K562 (cell line): ENCODE results near the gene BCL10. TPM values are rescaled to one million over a fixed set of nuclear protein-coding genes. Genes with fewer than 3 reads are reported as not detected.
A peak's percentile ranks its signal among the peaks of the same experiment; 100 is the strongest.

ENCODE experiments used
- CTBP1 ChIP-seq: fragments of 450-650 bp; IDR thresholded peaks from 2 replicates; pipeline ENCODE4 v1.6.1; 2016; ENCODE audit warnings: borderline replicate concordance
- FOS ChIP-seq: IDR thresholded peaks from 3 replicates; pipeline ENCODE4 v1.6.1; 2011; ENCODE audit not compliant: insufficient read length; ENCODE audit errors: extremely low read depth
- FOXA1 ChIP-seq: fragments of 450-650 bp; IDR thresholded peaks from 2 replicates; pipeline ENCODE4 v1.6.1; 2016; ENCODE audit warnings: mild to moderate bottlenecking, borderline replicate concordance
- FOXA3 ChIP-seq, 2 experiments: fragments of 450-650 bp in 1 of 2; sonication (generic) in 1 of 2; formaldehyde crosslinking; IDR thresholded peaks in 1 of 2; conservative IDR thresholded peaks in 1 of 2; 2 replicates each; pipeline versions ENCODE4 v1.4.0 to v1.8.0; 2020 to 2022; ENCODE audit warnings: mild to moderate bottlenecking in 2 of 2, missing genetic modification reagents in 1 of 2
- FOXM1 ChIP-seq, 2 experiments: fragments of 450-650 bp in 1 of 2; sonication (generic) in 1 of 2; formaldehyde crosslinking in 1 of 2; IDR thresholded peaks; 2 replicates each; pipeline versions ENCODE4 v1.6.1 to v1.9.0; 2017 to 2022; ENCODE audit warnings: low read depth in 2 of 2, mild to moderate bottlenecking in 2 of 2, missing genetic modification reagents in 1 of 2, moderate library complexity in 1 of 2
- FUS ChIP-seq: fragments of 200-400 bp; formaldehyde crosslinking; optimal IDR thresholded peaks from 2 replicates; pipeline ENCODE3; 2017; ENCODE audit warnings: low read depth, low read length
- KLF16 ChIP-seq: IDR thresholded peaks from 2 replicates; pipeline ENCODE4 v1.6.1; 2016; ENCODE audit warnings: antibody characterized with exemption
- MGA ChIP-seq: fragments of 450-650 bp; IDR thresholded peaks from 2 replicates; pipeline ENCODE4 v1.6.1; 2016; ENCODE audit warnings: mild to moderate bottlenecking, moderate library complexity
- NEUROD1 ChIP-seq: fragments of 150-350 bp; IDR thresholded peaks from 2 replicates; pipeline ENCODE4 v1.6.1; 2014; ENCODE audit warnings: borderline replicate concordance, low read length, low read depth; ENCODE audit not compliant: partially characterized antibody
- TEAD1 ChIP-seq, 2 experiments: fragments of 450-650 bp in 1 of 2; sonication (generic) in 1 of 2; formaldehyde crosslinking; IDR thresholded peaks; 2 replicates each; pipeline versions ENCODE4 v1.4.0 to v1.8.0; 2020 to 2022; ENCODE audit warnings: mild to moderate bottlenecking in 2 of 2, missing genetic modification reagents in 1 of 2
- ZFP36 ChIP-seq: fragments of 150-350 bp; IDR thresholded peaks from 2 replicates; pipeline ENCODE4 v1.6.1; 2018; ENCODE audit warnings: low read length, low read depth; ENCODE audit not compliant: partially characterized antibody
- ZNF274 ChIP-seq: IDR thresholded peaks from 2 replicates; pipeline ENCODE4 v1.6.1; 2011; ENCODE audit warnings: low read depth, mild to moderate bottlenecking, low read length, moderate library complexity, borderline replicate concordance
- ZNF324 ChIP-seq: fragments of 250-450 bp; sonication (Bioruptor Pico); IDR thresholded peaks from 2 replicates; pipeline ENCODE4 v1.4.0; 2020; ENCODE audit warnings: mild to moderate bottlenecking
- ZNF551 ChIP-seq: fragments of 250-450 bp; sonication (Bioruptor Pico); IDR thresholded peaks from 2 replicates; pipeline ENCODE4 v1.5.0; 2021; ENCODE audit warnings: mild to moderate bottlenecking, moderate library complexity
- ZNF584 ChIP-seq: fragments of 200-800 bp; sonication (Bioruptor generic); IDR thresholded peaks from 2 replicates; pipeline ENCODE4 v1.6.1; 2016; ENCODE audit warnings: low read depth, mild to moderate bottlenecking, missing genetic modification characterization, missing compliant biosample characterization
- ZNF766 ChIP-seq: fragments of 200-800 bp; sonication (Bioruptor generic); conservative IDR thresholded peaks from 2 replicates; pipeline ENCODE4 v1.6.1; 2016; ENCODE audit warnings: missing genetic modification characterization, missing compliant biosample characterization
- polyA plus RNA-seq, 8 experiments: library from polyadenylated mRNA; depleted of rRNA in 4 of 8; stranded (reverse) in 5 of 8; unstranded in 3 of 8; fragments of >200 nt; fragmentation: Nextera tagmentation in 2 of 8; fragmentation: Illumina TruSeq in 1 of 8; extraction: Ambion mirVana in 2 of 8; extraction: Trizol in 1 of 8; gene quantifications; 2 replicates each; pipeline versions ENCODE4 v1.2.1 to v1.2.3, GENCODE V29; 2011 to 2014; ENCODE audit warnings: inconsistent platforms in 1 of 8, missing spikeins in 1 of 8
- total RNA-seq, 7 experiments: library from RNA; depleted of rRNA in 6 of 7; stranded (reverse); fragments of >200 nt in 6 of 7; fragmentation: Illumina TruSeq in 2 of 7; extraction: Trizol in 2 of 7; gene quantifications; 2 replicates each; pipeline versions ENCODE4 v1.2.1 to v1.2.3, GENCODE V29; 2011 to 2021; ENCODE audit warnings: low replicate concordance in 1 of 7

BCL10 gene
- total and polyA plus RNA-seq, 9 of the 15 experiments (the other 6 are each of a cell fraction or from before 2014, with no cell fraction given): 8.0 to 19.4 (median 12.3) TPM

GRCh38 chr1:85224734-85225623, 51.5 kb downstream of the BCL10 start (continued):
- TF ChIP-seq CTBP1 (peak; percentile 94), ZFP36 (peak; percentile 25), ZNF551 (no peak), MGA (no peak; the same call in 1 of the 2 replicates), ZNF766 (CRISPR knock-in tag) (0 out of 2 replicates have a peak, but pooled peaks have one; percentile 8), FOS (no peak), FOXM1 (IDR thresholded peaks at IDR 0.05; ENCODE audit: low read depth) (peak; percentile 97), FOXM1 (CRISPR knock-in tag; IDR thresholded peaks at IDR 0.05; ENCODE audit: low read depth) (no peak), KLF16 (peak; percentile 97), ZNF274 (peak; percentile 76; the same call in 1 of the 2 replicates), ZNF324 (no peak), ZNF584 (CRISPR knock-in tag) (peak; percentile 91), FUS (peak; percentile 16), FOXA3 (CRISPR knock-in tag; conservative IDR thresholded peaks at IDR 0.05 in 1 of 2, IDR thresholded peaks at IDR 0.05 in 1 of 2) (peak; percentile 96 to 97; a peak in 3 of 4 replicates), FOXA1 (peak; percentile 52), NEUROD1 (peak; percentile 81), TEAD1 (CRISPR knock-in tag; IDR thresholded peaks at IDR 0.05) (peak; percentile 53 to 85; a peak in 3 of 4 replicates)
